Stimulated activated CD8-positive, alpha-beta memory T cell treated with anti-CD3 and anti-CD28 coated beads, Interleukin-15, amount 100 ng/mL, for 1 hour (primary cell): ENCODE results near the gene ZNF530.

Experiments
- DNase-seq: peaks from one replicate; pipeline ENCODE4 v3.0.0-alpha.2; 2020; ENCODE audit warnings: low read depth

Gene ZNF530

GRCh38 chr19:57615346-57615745, 15.7 kb downstream of the ZNF530 start:
- DNase-seq, result no peak

- no peak for DNase-seq
Measured at GRCh38 chr19:57620673-57621348, 21.1 kb downstream of the ZNF530 start.

GRCh38 chr19:57623091-57623490, 23.4 kb downstream of the ZNF530 start:
- no peak for DNase-seq

- peak; percentile 79 for DNase-seq
Measured at GRCh38 chr19:57632987-57633831, 33.5 kb downstream of the ZNF530 start, which contains the start of gene ZNF211. ZNF211 (plus strand) TSS chr19:57633168; CDS start chr19:57633347, 179 bp downstream.

- DNase-seq, result no peak
Measured at GRCh38 chr19:57633832-57634131, 34.1 kb downstream of the ZNF530 start.

- DNase-seq, result no peak
Measured at GRCh38 chr19:57637379-57637778, 37.7 kb downstream of the ZNF530 start.

GRCh38 chr19:57641715-57642234, 42.1 kb downstream of the ZNF530 start:
- no peak for DNase-seq

GRCh38 chr19:57642396-57643046, 42.8 kb downstream of the ZNF530 start:
- DNase-seq, result no peak

- DNase-seq, result no peak
Measured at GRCh38 chr19:57643734-57644133, 44.0 kb downstream of the ZNF530 start.

GRCh38 chr19:57648331-57649003, 48.8 kb downstream of the ZNF530 start:
- DNase-seq, result no peak

- DNase-seq, result no peak
Measured at GRCh38 chr19:57651654-57651996, 51.9 kb downstream of the ZNF530 start.

GRCh38 chr19:57653689-57654088, 54.0 kb downstream of the ZNF530 start:
- no peak for DNase-seq

- DNase-seq, result no peak
Measured at GRCh38 chr19:57655443-57655842, 55.8 kb downstream of the ZNF530 start.

- DNase-seq, result no peak
Measured at GRCh38 chr19:57656346-57656745, 56.7 kb downstream of the ZNF530 start.
